Suprapubic skin (tissue), 4 donors: ENCODE results near the gene UBTD1. TPM values are rescaled to one million over a fixed set of nuclear protein-coding genes. Genes with fewer than 3 reads are reported as not detected.

Experiments used
- DNase-seq, 2 donors: peaks; one replicate each; pipeline ENCODE4 v3.0.0-alpha.2; 2019; ENCODE audit warnings: low spot score in 2 of 2
- H3K27ac ChIP-seq: fragments of 200-600 bp; sonication (generic); one replicate; pipeline ENCODE4 v1.5.1; 2019
- H3K27me3 ChIP-seq: fragments of 200-600 bp; sonication (generic); one replicate; pipeline ENCODE4 v1.5.1; 2019
- H3K36me3 ChIP-seq: fragments of 200-600 bp; sonication (generic); one replicate; pipeline ENCODE4 v1.5.1; 2019
- H3K4me1 ChIP-seq: fragments of 200-600 bp; sonication (generic); one replicate; pipeline ENCODE4 v1.5.1; 2019
- H3K4me3 ChIP-seq: fragments of 200-600 bp; sonication (generic); one replicate; pipeline ENCODE4 v1.5.1; 2019; ENCODE audit warnings: mild to moderate bottlenecking
- H3K9me3 ChIP-seq: fragments of 200-600 bp; sonication (generic); one replicate; pipeline ENCODE4 v1.5.1; 2019
- EP300 ChIP-seq: sonication (generic); formaldehyde crosslinking; IDR thresholded peaks from one replicate; pipeline ENCODE4 v1.6.1; 2017; ENCODE audit warnings: antibody characterized with exemption
- POLR2A ChIP-seq, 2 donors: fragments of 450-650 bp; IDR thresholded peaks; one replicate each; pipeline ENCODE4 v1.6.1; 2017; ENCODE audit warnings: antibody characterized with exemption in 2 of 2, mild to moderate bottlenecking in 2 of 2, moderate library complexity in 2 of 2
- POLR2AphosphoS5 ChIP-seq, 3 donors: sonication (generic); formaldehyde crosslinking; IDR thresholded peaks; one replicate each; pipeline ENCODE4 v1.6.1; 2017; ENCODE audit warnings: antibody characterized with exemption in 3 of 3
- WGBS: methylation state at CpG from one replicate; pipeline ENCODE4 v1.1.5; 2018; 5-methylcytosine and 5-hydroxymethylcytosine counted together
- total RNA-seq, 4 donors: library from RNA; depleted of rRNA; stranded (reverse); fragments of >200 nt; gene quantifications; one replicate each; pipeline ENCODE4 v1.1.0, GENCODE V29; 2016
- TF ChIP-seq, protein P1 (sequence below), 2 donors: fragments of 200-600 bp in 1 of 2; fragments of 450-650 bp in 1 of 2; sonication (generic) in 1 of 2; IDR thresholded peaks; one replicate each; pipeline ENCODE4 v1.5.1; 2016 to 2019; ENCODE audit warnings: antibody characterized with exemption in 2 of 2, mild to moderate bottlenecking in 1 of 2, moderate library complexity in 1 of 2

The UBTD1 gene
- total RNA-seq, 4 donors from 2014 or later = 15.2 to 50.8 (median 36.4) TPM

DNA sequence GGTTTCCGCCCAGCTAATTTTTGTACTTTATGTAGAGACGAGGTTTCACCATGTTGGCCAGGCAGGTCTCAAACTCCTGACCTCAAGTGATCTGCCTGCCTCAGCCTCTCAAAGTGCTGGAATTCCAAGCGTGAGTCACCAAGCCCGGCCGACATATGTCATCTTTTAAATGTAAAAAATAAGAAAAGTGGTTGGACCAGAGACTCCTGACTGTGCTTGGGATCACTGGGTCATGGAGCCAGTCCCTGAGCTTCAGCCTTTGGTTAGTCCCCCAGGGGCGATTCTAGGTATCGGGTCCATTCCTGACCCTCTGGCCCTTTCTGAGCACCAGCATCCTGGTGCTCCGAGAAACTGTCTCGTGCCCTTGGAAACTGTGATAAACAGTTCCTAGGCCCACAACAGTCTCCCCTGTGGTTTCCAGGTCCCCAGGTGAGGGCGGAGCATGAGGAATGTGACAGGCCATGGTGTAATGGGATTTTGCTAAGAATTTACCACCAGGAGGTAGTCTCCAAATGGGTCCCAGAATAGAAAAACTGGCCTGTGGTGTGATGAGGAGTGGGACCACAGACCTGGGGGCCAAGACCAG lies 32.8 kb downstream of the UBTD1 start:
- no peaks in the 10 kb centered on the region for H3K4me1 ChIP-seq
- WGBS = 94% methylated on average over 10 of the region's 10 CpGs
- no peaks in the 10 kb centered on the region for H3K36me3 ChIP-seq
- TF ChIP-seq EP300 (no peak), POLR2AphosphoS5 (IDR thresholded peaks at IDR 0.05) (no peak), POLR2A (IDR thresholded peaks at IDR 0.05) (no peak)
- TF ChIP-seq, protein P1, sequence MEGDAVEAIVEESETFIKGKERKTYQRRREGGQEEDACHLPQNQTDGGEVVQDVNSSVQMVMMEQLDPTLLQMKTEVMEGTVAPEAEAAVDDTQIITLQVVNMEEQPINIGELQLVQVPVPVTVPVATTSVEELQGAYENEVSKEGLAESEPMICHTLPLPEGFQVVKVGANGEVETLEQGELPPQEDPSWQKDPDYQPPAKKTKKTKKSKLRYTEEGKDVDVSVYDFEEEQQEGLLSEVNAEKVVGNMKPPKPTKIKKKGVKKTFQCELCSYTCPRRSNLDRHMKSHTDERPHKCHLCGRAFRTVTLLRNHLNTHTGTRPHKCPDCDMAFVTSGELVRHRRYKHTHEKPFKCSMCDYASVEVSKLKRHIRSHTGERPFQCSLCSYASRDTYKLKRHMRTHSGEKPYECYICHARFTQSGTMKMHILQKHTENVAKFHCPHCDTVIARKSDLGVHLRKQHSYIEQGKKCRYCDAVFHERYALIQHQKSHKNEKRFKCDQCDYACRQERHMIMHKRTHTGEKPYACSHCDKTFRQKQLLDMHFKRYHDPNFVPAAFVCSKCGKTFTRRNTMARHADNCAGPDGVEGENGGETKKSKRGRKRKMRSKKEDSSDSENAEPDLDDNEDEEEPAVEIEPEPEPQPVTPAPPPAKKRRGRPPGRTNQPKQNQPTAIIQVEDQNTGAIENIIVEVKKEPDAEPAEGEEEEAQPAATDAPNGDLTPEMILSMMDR (IDR thresholded peaks at IDR 0.05) = no peak
- no peaks in the 10 kb centered on the region for H3K9me3 ChIP-seq
- DNase-seq = no peak
- no peak overlapping the region for H3K27ac ChIP-seq
- no peaks in the 10 kb centered on the region for H3K27me3 ChIP-seq
- H3K4me3 ChIP-seq = no peak overlapping the region

DNA sequence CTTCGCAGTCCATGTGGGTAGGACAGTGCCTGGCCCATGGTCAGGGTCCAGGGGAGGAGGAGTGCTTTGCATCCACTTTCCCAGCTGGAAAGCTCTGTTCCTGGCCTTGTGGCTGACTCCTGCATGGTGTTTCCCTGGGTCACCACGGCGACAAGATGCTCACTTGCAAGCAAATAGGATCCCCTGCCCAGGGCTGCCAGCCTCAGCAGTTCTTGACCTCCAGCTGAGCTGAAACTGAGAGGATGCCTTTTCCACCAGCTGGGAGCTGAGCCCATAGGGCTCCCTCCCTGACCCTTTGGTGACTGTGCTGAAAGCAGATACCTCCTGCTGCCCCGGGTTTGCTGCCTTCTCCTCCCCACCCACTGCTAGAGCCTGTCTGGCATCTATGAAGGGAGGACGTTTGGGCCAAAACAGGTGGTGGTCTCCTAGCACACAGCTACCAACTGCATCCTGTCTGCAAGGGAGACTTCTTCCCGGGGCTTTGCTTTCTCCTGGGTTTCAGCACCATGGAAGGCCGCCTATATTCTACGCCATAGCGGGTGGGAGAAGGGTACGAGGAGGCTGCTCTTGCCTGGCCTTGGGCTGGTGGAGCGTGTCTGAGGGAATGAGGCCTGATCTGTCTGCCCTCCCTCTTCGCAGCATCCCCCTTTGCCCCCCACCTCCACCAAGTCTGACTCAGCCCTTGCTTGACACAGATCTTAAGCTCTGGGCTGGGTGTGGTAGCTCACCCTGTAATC lies 34.4 kb downstream of the UBTD1 start:
- no peaks in the 10 kb centered on the region for H3K4me1 ChIP-seq
- no peaks in the 10 kb centered on the region for H3K36me3 ChIP-seq
- no peaks in the 10 kb centered on the region for H3K27me3 ChIP-seq
- no peaks in the 10 kb centered on the region for H3K9me3 ChIP-seq
- no peak for DNase-seq
- no peak overlapping the region for H3K4me3 ChIP-seq
- TF ChIP-seq, protein P1 (IDR thresholded peaks at IDR 0.05) = no peak
- TF ChIP-seq POLR2A (IDR thresholded peaks at IDR 0.05) = no peak
- TF ChIP-seq POLR2AphosphoS5 (IDR thresholded peaks at IDR 0.05) = no peak
- TF ChIP-seq EP300 = no peak
- 82% methylated on average over 12 of the region's 12 CpGs for WGBS
- H3K27ac ChIP-seq = no peak overlapping the region

DNA sequence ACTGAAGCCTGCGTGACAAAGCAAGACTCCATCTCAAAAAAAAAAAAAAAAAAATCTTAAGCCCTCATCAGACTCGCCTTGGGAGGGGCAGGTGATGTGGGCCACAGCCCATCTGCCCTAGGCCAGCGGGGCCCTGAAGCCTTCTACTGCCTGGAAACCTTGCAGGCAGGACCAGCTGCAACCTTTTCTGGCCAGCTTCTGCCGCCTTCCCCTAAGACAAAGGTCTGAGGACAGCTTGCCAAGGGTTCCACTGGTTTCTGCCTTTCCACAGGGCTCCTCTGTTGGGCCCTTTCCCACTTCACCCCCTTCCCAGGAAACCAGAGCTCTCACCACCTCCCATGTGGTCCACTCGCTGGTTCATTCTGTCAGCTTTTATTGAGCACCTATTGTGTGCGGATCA lies 35.2 kb downstream of the UBTD1 start:
- Histone ChIP-seq H3K27me3 (no peaks in the 10 kb centered on the region), H3K27ac (no peak overlapping the region), H3K4me3 (no peak overlapping the region), H3K36me3 (no peaks in the 10 kb centered on the region), H3K4me1 (peaks cover 7% of the 10 kb centered on the region), H3K9me3 (no peaks in the 10 kb centered on the region)
- no peak for DNase-seq
- WGBS = 83% methylated on average over 6 of the region's 6 CpGs
- TF ChIP-seq, protein P1 (IDR thresholded peaks at IDR 0.05) = no peak
- TF ChIP-seq POLR2AphosphoS5 (IDR thresholded peaks at IDR 0.05) = no peak
- no peak for TF ChIP-seq POLR2A (IDR thresholded peaks at IDR 0.05)
- no peak for TF ChIP-seq EP300

DNA sequence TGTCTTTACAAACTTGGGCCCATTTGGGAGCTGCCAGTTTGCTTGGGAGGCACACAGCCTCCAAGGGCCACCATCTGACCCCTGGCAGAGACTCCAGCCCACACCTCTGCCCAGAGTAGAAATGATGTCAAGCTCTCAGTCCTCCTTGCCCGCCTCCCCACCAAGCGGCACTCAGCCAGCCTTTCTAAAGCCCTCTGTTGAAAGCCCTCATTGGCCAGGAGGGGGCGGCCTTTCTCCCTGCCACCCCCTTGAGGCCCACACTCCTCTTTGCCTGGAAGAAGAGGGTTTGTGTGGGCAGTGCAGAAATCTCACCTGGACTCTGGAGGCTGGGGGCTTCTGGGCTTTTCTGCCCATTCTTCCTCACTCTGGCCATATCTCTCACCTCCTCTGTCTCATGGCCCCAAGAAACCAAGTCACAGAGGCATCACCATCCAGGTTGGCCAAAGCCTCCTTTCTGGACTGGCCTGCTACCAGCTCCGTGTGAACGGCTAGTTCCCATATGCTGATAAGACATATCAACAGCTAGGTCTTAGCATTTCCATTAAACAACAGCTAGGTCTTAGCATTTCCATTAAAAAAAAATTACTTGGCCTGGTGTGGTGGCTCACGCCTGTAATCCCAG lies 36.1 kb downstream of the UBTD1 start:
- Histone ChIP-seq H3K4me3 (no peak overlapping the region), H3K27ac (no peak overlapping the region), H3K9me3 (no peaks in the 10 kb centered on the region), H3K4me1 (peaks cover 17% of the 10 kb centered on the region), H3K27me3 (no peaks in the 10 kb centered on the region), H3K36me3 (no peaks in the 10 kb centered on the region)
- no peak for TF ChIP-seq POLR2A (IDR thresholded peaks at IDR 0.05)
- TF ChIP-seq, protein P1 (IDR thresholded peaks at IDR 0.05) = peak in 1 of 2 donors; percentile 36
- DNase-seq = no peak
- 89% methylated on average over 6 of the region's 6 CpGs for WGBS

DNA sequence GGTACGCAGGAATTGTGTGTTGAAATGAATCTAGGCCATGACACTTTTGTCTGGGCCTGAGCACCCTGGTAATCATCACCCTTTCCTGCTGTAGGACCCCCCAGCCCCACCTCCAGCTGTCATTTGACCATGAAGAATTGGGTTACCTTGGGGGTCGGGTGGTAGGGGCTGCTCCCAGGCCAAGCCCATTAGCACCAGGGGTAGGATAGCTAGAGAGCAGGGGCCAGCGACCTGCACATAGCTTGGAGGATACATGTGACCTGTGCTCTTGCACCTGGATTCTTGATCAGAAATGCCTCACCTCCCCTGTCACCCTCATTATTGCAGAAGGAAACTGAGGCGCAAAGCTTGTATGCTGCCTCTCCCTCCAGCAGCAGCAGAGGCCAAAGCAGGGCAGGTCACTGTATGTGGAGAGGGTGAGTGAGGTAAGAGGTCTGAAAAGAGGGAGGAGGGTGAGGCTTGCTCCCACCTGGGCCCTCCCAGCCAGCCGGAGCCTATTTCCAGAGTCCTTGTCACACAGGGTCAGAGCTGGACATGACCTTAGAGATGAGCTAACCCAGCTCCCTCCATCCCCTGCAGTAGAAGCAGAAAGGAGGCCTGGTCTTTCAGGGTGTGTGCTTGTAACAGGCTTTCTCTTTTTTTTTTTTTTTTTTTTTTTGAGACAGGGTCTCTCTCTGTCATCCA lies 38.6 kb downstream of the UBTD1 start:
- H3K4me1 ChIP-seq = peaks cover 41% of the 10 kb centered on the region
- 97% methylated on average over 5 of the region's 5 CpGs for WGBS
- no peak for DNase-seq

More for the DNA sequence above, 38.6 kb downstream of the UBTD1 start:
- no peaks in the 10 kb centered on the region for H3K27me3 ChIP-seq
- TF ChIP-seq POLR2AphosphoS5 (IDR thresholded peaks at IDR 0.05) (no peak), EP300 (no peak), POLR2A (IDR thresholded peaks at IDR 0.05) (no peak)
- TF ChIP-seq, protein P1 (IDR thresholded peaks at IDR 0.05) = no peak
- no peak overlapping the region for H3K4me3 ChIP-seq
- no peak overlapping the region for H3K27ac ChIP-seq
- no peaks in the 10 kb centered on the region for H3K36me3 ChIP-seq
- H3K9me3 ChIP-seq = no peaks in the 10 kb centered on the region
